Skin epidermis (tissue), 12 donors: Measurements from ENCODE around the gene CENPP.
A peak's percentile ranks its signal among the peaks of the same experiment; 100 is the strongest.

Experiments
- H3K27ac ChIP-seq, 21 experiments: fragments of 200-600 bp; sonication (generic) in 11 of 21; one replicate each; pipeline ENCODE4 v1.5.0; 2020; ENCODE audit warnings: mild to moderate bottlenecking in 3 of 21, inconsistent platforms in 2 of 21, moderate library complexity in 2 of 21
- H3K4me3 ChIP-seq, 7 experiments: fragments of 200-600 bp; sonication (generic) in 2 of 7; one replicate each; pipeline ENCODE4 v1.5.0; 2020; ENCODE audit warnings: inconsistent platforms in 2 of 7, mild to moderate bottlenecking in 2 of 7, moderate library complexity in 1 of 7

CENPP gene

GRCh38 chr9:92310562-92310961, 15.2 kb upstream of the CENPP start:
- H3K27ac ChIP-seq, result no peak overlapping the region

DNA sequence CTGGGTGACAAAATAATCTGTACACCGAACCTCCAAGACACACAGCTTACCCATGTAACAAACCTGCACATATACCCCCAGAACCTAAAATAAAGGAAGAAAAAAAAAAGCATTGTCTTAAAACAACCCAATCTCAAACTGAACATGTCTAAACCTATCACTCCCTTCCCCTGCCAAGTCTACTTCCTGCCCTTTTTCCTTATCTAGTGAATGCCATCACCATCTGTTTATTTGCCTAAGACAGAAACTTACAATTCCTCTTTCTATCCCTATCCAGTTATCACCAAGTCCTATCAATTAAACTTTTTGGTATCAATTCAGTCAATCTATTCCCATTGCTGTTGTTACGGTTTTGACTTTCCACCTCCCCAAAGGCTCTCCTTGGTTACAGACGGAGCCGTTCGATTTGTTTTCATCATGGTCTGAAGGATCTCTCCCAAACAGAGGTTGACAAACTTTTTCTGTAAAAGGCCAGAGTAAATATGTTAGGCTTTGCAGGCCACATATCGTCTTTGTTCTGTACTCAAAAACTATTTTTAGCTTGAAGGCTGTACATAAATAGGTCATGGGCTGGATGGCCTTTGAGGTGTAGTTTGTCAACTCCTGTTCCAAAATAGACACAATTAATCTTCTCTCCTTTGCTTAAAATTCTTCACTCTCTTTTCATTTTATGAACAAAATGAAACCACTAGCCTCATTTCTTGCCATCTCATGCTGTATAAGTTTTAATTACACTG, 12.7 kb upstream of the CENPP start:
- H3K27ac ChIP-seq, result peak overlapping the region in 1 of 21 experiments; percentile 41
- no peak overlapping the region for H3K4me3 ChIP-seq

More at GRCh38 chr9:92310562-92310961, 15.2 kb upstream of the CENPP start:
- no peak overlapping the region for H3K4me3 ChIP-seq

DNA sequence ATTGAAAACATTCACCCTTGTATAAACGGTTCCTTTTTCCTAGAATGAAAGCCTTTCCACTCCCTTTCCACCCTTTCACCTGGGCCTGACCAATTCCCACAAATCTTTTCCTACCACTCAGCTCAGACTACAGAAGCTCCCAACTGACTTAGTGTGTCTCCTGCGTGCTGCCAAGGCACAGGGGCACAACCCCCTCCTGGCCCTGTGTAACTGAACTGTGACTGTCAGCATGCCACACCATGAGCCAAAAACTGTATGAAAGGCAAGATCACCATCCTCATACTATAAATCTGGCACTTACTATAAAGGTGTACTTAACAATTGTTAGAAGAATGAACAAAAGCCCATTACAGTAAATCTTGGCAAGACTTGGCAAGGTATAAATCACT, 12.1 kb upstream of the CENPP start:
- peak overlapping the region in 1 of 21 experiments; percentile 41 for H3K27ac ChIP-seq
- no peak overlapping the region for H3K4me3 ChIP-seq

- no peak overlapping the region for H3K4me3 ChIP-seq
- H3K27ac ChIP-seq, result no peak overlapping the region
Measured at GRCh38 chr9:92315456-92315855, 10.3 kb upstream of the CENPP start.

DNA sequence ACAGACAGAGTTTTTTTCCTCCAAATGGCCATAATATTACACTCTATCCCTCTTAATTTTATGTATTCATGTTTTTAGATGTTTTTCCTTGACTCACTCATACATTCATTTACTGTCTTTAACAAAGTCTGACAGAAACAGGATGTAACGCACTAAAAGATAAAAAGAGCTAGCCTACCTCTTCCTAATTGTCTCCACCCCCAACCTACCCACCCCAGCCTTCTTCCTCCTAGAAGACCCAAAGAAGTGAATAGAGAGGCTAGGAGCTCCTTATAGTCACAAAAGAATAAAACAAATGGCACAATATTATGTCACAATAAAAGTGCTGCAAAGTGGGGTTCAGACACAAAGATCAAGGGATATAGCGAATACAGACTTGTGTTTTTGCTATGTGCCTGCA, 1.3 kb upstream of the CENPP start:
- H3K27ac ChIP-seq, result peak overlapping the region in 20 of 21 experiments; percentile 95 to 100 (median 99)

GRCh38 chr9:92324889-92325268, 874 bp upstream of the CENPP start:
- peak overlapping the region; percentile 62 to 91 (median 68) for H3K4me3 ChIP-seq
- H3K27ac ChIP-seq, result peak overlapping the region; percentile 83 to 100 (median 99)

More for the DNA sequence above, 1.3 kb upstream of the CENPP start:
- H3K4me3 ChIP-seq, result peak overlapping the region; percentile 62 to 91 (median 68)

GRCh38 chr9:92325991-92326500, 293 bp downstream of the CENPP start:
- H3K4me3 ChIP-seq, result peak overlapping the region; percentile 62 to 91 (median 68)
- peak overlapping the region; percentile 83 to 100 (median 99) for H3K27ac ChIP-seq

DNA sequence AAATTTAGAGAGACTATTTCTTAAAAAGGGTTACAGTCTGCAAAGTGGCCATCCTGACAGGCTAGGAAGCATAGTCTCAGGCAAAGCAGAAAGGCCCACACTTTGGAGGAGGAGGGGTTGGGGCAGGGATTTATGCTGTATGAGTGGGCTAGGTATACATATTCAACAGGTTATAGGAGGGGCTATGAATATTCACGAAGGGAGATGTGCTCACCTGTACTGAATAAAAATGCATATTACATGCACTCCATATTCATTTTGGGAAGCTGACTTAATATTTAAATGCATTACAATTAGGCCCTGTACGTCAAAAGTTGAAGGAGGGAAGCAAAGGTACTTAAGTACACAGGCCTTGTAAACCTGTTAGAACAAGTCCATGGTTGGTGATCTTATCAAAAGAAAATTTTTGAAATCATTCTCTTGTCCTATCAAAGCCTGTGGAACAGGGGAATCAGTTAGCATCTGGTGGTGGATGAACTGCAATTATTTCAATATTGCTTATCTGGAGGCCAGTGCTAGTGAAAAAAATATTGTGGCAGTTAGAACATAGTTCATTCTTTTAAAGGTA, 1.6 kb downstream of the CENPP start:
- Histone ChIP-seq H3K27ac (peak overlapping the region in 3 of 21 experiments; percentile 4 to 11 (median 5)), H3K4me3 (no peak overlapping the region)

DNA sequence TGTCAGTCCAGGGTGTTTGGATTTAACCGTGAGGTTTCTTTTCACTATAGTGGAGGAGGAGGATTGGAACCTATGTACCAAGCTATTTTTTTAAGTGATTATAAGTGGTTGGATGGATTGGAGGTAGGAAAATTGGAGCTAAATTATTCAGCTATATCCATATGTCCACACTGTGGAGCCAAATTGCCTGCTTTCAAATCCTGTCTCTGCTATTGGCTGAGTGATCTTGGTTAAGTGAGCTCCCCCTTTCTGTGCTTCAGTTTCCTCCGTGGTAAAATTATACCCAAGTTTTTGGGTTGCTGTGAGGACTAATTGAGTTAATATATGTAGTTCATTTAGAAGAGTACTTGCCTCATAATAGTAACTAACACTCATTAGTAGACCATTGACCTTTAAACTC, 2.5 kb downstream of the CENPP start:
- Histone ChIP-seq H3K4me3 (no peak overlapping the region), H3K27ac (peak overlapping the region in 2 of 21 experiments; percentile 5 to 49)

- Histone ChIP-seq H3K27ac (no peak overlapping the region), H3K4me3 (no peak overlapping the region)
Measured at GRCh38 chr9:92332577-92333281, 7.0 kb downstream of the CENPP start.

GRCh38 chr9:92333282-92333634, 7.5 kb downstream of the CENPP start:
- Histone ChIP-seq H3K4me3 (no peak overlapping the region), H3K27ac (no peak overlapping the region)

DNA sequence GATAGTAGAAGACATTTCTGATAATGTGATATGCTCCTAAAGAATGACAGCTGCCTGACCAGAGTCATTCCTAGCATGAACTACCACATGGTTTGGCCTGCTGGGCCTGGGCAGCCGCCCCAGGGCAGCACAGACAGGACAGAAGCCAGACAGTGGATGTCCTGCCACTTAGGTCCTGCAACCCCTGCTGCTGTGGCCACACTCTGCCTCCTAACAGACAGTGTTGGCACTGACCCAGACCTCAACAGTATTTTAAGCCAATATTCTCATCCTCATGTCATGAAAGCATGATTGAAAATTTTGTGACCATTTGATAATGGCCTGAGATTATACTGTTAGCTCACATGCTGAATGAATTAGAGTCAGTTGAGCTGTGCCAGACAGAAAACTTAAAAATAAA, 15.8 kb downstream of the CENPP start:
- Histone ChIP-seq H3K27ac (peak overlapping the region in 4 of 21 experiments; percentile 5 to 47 (median 27)), H3K4me3 (no peak overlapping the region)

DNA sequence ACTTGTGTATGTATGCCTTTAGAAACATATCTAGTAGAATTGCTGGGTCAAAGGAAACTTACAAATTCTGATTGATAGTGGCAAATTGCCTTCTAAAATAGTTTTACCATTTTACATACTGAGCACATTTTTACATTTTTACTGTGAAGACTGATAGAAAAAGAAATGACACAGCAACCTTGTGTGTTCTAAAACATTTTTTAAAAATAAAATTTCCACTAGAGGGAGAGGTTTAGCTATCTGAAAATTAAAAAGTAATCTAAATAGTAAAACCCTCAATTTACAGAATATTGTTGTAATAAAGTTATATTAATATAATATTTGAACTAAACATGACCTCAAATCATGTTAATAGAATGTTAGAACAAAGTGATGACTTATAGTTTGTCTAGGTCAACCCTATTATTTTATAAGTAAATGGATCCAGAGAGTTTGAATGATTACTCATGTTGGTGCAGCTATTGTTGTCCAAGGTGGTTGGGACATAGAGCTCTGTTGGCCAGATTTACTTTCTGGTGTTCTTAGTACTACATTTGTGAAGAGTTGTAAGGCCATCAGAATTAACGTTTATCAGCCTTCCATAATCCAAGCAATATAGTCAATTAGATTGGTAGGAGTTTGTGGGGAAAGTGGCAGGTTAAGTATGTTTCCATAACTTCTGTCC, 17.2 kb downstream of the CENPP start:
- no peak overlapping the region for H3K4me3 ChIP-seq
- peak overlapping the region in 6 of 21 experiments; percentile 5 to 58 (median 26) for H3K27ac ChIP-seq

- Histone ChIP-seq H3K4me3 (no peak overlapping the region), H3K27ac (no peak overlapping the region)
Measured at GRCh38 chr9:92345582-92345981, 19.8 kb downstream of the CENPP start.

GRCh38 chr9:92349771-92350739, 24.3 kb downstream of the CENPP start:
- H3K27ac ChIP-seq, result peak overlapping the region in 18 of 21 experiments; percentile 3 to 70 (median 46)
- H3K4me3 ChIP-seq, result no peak overlapping the region

GRCh38 chr9:92350740-92351133, 25.0 kb downstream of the CENPP start:
- H3K27ac ChIP-seq, result peak overlapping the region in 19 of 21 experiments; percentile 2 to 77 (median 43)

DNA sequence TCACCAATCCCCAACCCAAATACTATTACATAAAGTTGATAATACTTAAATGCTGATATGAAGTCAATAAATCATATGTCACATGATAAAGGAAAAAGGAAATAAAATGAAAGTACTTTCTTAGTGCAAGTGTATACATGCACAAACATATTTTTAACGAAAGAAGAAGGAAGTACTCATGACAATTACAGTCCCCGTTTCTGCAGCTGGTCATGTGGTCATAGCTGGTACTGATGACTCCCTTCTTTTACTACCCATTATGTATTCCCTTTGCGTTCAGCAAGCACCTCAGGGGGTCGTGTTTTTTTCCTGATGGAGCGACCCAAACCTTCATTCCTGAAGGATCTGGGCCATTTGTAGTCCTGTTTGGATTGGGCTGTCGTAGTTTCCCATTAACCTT, 27.3 kb downstream of the CENPP start:
- no peak overlapping the region for H3K4me3 ChIP-seq
- peak overlapping the region in 3 of 21 experiments; percentile 12 to 58 (median 55) for H3K27ac ChIP-seq

More at GRCh38 chr9:92350740-92351133, 25.0 kb downstream of the CENPP start:
- H3K4me3 ChIP-seq, result no peak overlapping the region

DNA sequence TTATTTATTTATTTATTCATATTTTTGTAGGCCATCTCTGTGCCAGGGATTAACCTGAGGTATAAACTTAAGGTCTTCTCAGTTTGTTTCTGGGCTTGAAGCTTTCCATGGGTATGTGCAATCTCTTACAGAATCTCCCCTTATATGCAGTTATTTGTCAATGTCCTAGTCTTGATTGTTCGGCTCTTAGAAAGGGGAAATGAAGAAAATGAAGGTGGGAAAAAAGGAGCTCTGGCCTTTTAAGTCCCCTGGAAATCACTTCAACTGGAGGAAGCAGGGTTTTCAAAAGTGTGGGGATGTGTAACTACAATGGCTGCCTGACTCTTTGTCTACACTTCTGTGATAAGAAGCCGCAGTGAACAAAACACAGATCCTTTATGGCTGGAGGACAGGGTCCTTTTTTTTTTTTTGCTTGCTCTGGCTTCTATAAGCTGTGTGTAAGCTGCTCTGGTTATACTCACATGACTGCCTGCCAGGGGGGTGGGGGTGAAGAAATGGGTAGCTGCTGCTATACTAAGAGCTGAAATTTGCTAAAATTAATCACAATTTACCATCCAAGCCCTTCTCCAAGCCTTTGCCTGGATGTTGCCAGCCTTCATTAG, 33.7 kb downstream of the CENPP start:
- Histone ChIP-seq H3K27ac (peak overlapping the region in 4 of 21 experiments; percentile 1 to 59 (median 26)), H3K4me3 (no peak overlapping the region)
